Femur (tissue), 1 donor: ENCODE data around the gene CCDC85C.
A peak's percentile ranks its signal among the peaks of the same experiment; 100 is the strongest.

Experiments used
- DNase-seq: peaks from one replicate; pipeline ENCODE4 v3.0.0-alpha.2; 2017

Gene CCDC85C

DNA sequence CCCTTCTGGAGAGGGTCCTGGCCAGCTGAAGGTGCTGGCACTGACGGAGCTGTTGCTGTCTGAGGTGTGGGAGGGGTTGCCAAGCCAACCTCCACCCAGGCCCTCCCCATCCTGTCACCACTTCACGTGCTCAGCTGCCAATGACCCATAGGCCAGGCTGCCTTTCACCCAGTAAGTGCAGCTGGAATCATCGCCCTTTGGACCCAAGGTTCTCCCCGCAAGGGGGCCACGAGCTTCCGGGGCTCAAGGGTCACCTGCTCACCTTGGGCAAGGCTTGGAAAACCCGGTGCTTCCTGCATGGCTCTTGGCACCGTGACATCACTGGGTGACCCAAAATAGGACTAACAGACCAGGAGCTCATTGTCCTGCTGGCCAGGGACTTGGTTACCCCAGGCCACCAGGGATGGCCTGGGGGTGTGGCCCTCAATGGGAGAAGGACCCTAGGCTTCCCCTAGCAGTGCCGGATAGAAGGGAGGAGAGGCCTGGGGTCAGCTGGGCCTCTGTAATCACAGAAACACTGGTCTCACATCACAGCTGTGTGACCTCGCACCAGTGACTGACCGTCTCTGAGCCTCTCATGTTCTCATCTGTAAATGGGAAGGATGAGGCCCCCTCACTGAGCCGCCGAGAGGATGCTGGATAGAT lies 51.3 kb downstream of the CCDC85C start:
- no peak for DNase-seq

DNA sequence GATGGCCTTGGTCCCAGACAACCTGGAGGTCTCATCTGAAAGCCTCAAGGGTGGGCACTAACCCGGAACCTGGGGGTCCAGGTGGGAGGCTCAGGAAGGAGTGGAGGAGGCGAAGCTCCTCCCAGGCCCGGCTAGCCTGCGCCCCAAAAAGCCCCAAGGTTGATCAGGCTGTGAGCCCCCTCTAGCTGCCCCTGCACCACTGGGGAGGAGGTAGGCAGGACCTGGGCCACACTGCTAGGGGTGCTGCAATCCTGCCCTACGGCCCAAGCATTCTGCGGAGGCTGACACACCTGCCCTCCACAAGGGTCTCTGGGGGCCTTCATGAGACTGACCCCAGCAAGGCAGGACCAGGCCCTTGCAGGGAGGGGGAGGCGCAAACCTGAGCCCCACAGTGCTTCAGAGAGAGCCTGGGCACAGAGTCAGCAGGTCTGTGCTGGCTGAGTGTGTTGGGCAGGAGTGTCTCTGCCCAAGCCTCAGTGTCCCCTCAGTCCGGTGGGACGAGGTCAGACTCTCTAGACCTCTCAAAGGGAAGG lies 51.9 kb downstream of the CCDC85C start:
- no peak for DNase-seq

DNA sequence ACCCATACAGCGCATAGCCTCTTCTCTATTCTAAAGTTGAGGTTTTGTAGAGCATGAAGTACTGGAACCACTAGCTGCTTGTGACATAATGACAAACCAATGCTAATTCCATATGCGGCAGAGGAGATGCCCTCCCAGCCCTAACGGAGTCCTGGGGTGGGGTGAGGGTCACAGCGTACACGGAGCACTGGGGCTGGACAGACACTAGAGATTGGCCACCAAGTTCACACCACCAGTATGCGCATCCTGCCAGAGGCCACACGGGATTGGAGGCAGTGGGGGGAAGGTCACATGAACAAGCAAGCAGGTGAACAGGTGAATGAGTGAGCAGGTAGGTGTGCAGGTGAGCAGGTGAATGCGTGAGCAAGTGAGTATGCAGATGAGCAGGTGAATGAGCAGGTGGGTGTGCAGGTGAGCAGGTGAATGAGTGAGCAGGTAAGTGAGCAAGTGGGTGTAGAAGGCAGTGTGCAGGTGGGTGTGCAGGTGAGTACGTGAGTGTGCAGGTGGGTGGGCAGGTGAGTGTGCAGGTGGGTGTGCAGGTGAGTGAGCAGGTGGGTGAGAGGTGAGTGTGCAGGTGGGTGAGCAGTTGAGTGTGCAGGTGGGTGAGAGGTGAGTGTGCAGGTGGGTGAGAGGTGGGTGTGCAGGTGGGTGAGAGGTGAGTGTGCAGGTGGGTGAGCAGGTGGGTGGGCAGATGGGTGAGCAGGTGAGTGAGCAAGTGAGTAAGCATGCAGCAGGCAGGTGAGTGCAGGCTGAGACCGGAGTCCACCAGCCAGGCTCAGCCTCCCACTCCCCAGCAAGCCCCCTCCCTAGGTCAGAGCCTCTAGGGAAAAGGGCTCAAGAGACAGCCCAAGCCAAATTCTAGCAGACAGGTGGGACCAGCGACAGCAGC lies 52.7 kb downstream of the CCDC85C start:
- no peak for DNase-seq

DNA sequence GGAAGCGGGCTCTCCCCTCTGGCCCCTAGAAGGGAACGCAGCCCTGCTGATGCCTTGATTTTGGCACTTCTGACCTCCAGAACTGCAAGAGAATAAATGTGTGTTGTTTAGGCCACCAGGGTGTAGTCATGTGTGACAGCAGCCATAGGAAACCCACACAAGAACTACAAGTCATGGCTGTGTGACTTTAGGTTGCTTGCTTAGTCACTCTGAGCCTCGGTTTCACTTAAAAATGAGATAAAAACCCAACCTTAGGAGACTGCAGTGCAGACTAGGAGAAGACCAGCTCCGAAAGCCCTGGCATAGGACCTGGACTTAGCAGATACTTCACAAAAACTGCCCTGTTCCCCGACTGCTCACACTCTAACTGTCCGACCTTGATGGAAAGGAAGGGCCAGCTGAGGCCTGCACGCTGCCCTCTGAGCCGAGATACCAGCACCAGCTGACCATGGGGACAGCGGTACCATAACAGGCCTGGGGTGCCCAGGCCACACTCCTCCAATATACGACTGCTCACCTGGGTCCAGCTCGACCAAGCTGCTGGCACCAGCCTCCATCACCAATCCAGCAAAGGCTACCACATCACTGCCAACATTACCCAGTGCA lies 53.5 kb downstream of the CCDC85C start:
- no peak for DNase-seq

DNA sequence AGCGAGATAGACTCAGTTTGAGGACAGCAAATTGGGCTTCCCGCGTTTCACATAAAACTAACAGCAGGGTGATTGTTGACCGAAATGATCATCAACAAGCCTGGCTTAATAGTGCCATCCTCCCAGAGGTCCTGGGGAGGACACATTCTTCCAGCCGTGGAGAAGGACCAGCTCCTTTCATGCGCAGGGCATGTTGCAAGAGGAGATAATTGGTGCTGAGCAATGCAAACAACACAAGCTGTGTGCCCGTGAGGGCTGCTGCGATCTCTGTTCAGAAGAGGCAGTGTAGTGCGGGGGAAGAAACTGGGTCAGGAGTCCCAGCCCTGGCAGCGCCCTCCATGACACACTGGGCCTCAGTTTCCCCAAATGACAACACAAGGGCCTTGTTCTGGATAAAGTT lies 54.3 kb downstream of the CCDC85C start:
- no peak for DNase-seq

DNA sequence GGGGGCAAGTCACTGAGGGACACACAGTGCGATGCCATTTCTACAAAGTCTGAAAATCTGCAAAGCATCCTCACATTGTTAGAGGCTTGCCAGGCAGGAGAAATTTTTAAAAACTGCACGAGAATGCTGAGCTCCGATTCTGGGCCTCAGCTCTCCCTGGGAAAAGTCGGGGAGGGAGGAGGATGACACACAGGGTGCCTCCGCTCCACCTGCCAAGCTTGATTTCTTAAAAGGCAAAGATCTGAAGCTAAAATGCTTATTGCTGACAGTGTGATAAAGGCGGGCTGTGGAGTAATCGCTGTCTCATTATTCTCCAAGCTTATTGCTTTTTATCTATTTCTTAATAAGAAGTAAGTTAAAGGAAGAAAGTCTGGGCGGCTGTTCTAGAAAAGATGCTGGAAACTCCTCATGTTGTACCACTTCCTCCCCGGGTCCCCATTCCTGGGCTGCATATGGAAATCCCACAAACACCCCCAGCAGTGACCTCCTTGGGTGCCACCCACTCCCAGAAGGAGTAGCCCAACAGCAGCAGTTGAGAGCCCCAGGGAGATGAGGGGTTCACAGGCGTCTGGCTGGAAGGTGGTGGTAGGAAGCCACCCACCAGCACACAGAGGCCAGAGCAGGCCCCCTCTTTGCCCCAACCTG lies 55.0 kb downstream of the CCDC85C start:
- no peak for DNase-seq

DNA sequence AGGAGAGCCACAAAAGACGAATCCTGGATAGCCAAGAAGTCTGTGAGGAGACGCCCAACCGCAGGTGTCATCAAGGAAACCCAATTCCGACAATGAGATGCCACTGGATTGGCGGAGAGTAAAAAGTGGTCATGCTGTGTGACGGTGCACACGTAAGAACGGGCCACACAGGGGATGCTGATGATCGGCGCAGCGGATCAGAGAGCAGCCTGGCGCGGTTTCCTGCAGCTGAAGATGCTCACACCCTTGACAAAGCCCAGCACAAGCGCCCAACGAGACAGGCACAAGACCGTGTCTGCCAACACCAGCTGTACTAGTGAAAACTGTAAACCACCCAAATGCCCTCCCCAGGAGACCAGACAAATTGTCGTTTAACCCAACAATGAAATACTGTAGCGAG lies 55.8 kb downstream of the CCDC85C start:
- DNase-seq: no peak

DNA sequence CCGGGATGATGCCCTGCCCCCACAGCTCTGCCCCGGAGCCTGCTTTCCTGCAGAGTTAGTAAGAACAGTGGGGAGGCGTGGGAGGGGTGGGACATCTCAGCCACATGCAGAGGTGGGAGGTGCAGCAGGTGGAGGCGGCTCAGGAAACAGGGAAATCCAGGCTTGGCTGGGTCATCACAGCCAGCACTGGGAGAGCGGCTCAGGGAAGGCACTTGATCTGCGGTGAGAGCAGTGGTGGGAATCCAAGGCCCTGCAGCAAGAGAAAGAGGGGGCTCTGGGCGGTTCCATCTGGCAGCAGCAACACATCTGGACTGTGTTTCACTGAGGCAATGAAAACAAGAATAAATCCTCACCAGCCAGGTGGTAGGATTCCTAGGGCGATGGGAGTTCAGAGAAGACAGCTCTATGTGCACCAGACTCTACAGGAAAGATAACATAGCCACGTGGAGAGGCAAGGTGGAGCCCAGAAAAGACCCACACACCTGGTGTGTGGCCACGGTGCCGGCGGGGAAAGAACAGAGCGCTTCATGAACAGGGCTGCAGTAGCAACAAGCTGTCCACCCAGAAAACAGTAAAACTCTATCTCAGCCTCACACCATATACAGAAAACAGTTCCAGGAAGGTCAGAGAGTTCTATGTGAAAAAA lies 57.6 kb downstream of the CCDC85C start:
- DNase-seq: no peak

DNA sequence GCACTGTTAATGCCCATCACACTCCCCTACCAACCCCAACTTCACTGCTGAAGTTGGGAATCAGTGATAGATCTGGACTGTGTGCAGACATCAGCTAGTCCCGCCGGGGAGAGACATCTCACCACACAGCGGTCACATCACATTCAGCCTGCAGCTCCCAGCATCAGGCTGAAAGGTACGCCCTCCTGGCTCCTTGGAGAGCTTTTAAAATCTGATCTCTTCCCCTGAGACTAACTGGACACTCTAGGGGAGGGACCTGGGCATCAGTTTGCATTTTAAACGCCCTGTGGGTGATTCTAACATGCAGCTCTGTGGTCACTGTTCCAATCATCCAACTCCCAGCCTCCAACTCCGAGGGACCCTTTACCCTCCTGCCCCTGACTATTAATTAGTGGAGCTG lies 58.4 kb downstream of the CCDC85C start:
- DNase-seq: no peak

DNA sequence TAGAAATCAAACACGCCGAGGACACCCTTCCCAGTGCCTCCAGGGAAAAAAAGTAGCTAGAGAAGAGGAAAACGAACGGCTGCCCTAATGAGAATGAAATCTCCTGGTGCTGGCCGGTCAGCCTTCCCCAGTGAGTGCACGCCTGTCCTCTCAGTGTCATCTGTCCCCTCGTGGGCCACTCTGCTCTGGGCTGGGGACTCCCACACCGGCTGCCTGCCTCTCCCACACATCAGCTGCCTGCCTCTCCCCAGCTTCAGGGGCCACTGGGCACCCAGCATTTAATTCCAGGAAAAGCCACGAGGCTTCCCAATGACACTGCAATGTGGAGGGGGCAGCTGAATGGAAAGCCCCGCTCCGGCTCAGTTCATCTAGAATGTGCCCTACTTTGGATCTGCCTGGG lies 59.0 kb downstream of the CCDC85C start:
- no peak for DNase-seq

DNA sequence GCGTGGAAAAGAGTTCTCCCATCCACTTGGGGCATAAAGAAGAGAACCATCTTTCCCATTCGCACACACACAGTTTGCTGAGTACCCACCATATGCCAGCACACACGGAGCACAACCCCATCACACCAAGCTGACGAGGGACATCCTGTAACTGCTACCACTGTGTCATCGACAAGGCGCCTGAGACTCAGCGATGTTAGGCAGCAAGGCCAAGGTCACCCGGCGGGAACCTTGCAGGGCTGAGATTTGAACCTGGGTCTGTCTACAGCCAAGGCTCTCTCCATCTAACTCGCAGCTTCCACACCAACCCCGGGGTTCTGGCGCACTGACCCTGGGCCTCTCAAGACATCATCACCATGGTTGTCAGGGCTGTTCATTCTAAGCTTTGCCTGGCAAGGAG lies 60.0 kb downstream of the CCDC85C start:
- no peak for DNase-seq

DNA sequence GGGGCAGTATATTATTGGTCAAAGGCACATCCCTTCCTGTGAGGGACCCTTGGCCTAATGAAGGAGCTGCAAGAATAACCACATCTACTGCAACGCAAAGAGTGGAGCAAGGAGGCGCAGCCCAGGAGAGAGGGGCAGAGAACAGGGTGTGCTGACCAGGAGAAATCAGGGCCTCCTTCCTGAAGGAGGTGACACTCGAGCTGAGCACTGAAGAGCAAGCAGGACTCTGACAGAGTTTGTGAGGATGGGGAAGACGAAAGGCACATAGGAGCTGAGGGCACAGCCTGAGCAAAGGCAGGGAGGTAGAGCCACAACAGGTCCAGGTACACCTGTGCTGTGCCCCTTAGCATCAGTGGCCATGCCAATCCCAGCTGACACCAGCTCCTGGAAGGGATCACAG lies 60.6 kb downstream of the CCDC85C start:
- no peak for DNase-seq

DNA sequence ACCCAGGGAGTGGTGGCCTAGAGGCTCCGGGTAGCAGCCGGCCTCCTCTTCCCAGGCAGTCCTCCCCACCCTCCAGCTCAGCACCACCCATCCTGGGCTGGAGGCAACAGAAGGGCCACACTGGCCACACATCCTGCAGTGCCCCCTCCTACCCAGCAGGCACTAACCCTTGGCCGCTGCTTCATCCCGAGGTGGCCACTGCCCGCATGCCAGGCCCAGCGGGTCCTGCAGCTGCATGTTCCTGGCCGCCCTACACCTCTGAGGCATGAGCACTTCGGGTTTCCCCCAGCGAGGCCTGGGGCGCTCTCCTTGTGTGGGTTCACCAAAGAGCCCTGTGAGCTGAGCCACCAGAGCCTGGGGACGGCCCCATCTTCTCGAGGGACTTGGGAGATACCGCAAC lies 61.4 kb downstream of the CCDC85C start:
- no peak for DNase-seq

DNA sequence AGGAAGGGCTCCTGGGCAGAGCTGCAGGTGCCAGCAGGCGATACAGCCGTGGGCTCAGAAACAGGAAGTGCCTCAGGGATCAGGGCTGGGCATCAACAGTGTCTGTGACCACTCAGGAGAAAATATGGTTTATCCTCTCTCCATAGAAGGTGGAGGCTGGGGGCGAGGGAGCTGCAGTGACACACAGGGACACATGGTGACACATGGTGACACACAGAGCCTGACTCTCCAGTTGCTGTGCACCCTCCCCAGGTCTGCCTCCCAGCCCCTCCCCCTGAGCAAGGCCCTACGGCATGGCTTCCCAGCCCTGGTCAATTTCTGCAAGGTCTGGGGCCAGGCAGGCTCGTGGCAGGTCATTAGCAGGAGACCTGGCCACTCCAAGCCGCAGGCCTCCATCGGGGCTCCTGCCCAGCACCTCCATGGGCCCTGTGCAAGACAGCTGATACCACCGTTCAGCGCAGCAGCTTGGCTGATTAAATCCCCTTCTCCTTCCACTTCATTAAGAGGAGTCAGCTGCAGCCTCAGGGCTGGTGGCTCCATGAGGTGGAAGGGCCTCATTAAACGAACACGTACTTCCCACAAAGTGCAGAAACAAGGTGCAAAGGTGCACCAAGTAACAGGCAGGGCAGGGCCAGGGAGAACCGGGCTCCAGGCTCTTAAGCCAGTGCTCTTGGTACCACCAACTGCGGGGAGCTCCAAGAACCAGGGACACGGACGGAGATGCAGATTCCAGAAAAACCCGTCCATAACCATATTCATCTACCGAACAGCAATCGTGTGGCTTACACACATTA lies 62.1 kb downstream of the CCDC85C start:
- DNase-seq: no peak

DNA sequence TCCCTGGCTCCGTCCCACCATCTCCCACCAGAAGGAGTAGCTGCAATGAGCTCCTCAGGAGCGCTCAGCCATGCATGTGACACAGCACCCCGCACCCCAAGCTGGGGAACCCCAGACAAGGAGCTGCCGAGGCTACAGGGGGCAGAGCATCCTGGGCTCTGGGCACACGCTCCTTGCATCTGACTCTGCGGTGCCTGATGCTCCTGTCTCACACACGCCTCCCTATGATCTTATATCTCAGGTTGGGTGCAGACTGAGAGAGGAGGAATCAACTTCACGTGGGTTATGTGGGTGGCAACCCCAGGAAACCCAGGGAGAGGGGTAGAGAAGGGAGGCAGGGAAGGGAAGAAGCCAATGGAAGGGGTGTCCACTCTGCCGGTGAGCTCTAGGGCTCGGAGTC lies 62.8 kb downstream of the CCDC85C start:
- no peak for DNase-seq

DNA sequence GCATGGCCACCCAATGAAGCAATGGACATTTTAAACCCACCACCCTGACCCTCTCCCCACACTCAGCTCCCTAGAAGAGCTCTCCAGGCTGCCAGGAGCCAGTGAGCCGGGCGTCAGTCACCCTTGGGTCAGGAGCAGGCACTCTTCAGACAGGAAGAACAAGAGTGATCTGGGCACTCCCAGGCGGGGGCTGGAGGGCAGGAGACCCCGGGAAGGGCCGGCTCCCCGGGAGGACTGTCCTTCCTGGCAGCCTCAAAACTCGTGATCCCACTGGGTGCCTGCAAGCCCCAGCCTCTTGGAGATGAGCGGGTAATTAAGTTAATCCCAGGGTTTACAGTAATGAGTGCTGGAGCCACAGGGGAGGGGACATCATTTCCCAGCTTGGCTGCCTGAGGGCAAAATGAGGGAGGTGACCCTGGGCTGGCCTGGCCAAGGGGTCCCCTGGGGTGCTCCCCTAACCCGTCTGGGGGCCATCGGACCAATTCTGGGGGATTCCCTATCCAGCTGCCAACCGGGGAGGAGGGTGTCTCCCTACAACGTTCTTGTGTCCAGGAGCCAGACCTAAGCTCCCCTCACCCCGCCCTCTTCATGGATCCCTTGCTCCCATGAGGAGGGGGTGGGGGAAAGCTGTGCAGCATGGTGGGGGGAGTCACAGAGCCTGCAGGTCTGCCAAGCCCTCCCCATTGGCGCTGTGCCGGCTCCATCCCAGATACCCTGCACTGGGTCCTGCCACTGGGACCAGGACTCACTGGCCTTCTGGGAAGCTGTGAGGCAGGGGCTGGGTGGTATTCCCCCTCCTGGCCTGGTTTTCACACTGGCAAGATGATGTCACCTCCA lies 63.6 kb downstream of the CCDC85C start:
- DNase-seq: no peak

DNA sequence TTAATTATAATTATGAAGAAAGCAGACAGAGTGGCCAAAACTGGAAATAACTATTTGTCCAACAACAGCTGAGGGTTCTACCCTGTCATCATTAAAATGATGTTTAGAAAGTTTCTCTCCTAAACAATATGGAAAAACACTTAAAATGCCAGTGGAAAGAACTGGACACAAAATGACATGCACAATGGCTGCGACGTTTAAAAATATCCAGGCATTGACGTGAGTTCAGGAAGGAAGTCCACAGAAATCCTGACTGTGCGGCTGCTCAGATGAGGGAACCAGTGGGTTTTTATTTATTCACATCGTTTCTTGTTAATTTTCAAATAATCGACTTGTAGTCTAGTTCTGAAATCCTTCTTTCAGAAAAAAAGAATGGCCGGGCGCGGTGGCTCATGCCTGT lies 64.5 kb downstream of the CCDC85C start:
- DNase-seq: no peak

DNA sequence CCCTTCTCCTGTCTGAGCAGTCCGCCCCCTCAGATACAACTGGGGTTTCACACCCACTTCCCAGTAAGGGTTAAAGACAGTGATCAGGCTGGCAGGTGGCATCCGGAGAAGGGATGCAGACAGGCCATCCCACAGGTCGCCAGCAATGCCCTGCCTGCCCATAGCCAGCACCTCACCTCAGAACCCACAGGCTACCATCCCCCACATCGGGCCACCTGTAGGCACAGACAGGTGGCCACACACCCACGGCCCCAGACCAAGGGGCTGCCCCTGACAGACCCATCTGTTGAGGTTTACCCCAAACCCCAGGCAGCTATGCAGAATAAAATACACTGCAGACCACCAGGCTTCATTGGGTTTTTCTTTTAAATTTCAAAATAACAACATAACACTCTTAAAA lies 65.3 kb downstream of the CCDC85C start:
- no peak for DNase-seq

DNA sequence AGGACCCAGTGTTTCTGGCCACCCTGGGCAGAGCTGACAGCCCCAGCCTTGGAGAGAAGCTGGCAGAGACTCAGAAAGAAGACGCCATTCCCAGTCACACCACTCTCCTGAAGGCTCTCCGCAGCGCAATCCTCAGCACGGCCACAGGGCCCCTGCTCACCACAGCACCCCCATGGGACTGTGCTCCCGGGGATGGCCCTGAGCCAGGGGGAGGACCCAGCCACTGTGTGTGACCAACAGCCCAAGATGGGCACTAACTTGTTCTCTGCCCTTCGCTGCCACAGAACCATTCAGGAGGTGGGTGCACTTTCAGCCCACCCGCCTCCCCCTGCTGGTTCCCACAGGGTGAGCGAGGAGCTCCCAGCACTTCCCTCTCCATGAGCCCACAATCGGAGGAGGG lies 65.7 kb downstream of the CCDC85C start:
- DNase-seq: peak; percentile 62

DNA sequence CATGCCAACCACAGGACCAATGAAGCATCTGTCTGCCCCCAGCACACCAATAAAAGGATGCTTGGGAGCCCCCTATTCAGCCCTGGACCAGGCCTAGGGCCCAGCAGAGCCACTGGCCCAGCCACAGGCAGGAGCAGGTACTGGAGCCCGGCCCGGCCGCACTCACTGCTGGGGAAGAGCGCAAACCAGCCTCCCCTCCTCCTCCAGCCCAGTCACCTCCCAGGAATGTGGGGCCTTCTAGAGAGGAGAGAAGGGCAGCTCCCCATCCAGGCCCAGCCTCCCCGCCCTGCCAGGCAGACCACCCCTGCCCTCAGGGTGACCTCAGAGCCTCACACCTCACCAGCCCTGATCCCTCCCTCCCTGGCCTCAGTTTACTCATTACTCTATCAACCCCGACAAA lies 66.6 kb downstream of the CCDC85C start:
- DNase-seq: peak; percentile 50
